Cortex of kidney (tissue), 1 donor: Measurements from ENCODE around the gene PIGW.

Source experiments
- DNase-seq: peaks from one replicate; lab custom pipeline; 2025; lab: John Stamatoyannopoulos, UW

The PIGW gene

GRCh38 chr17:36545465-36546417 is 11.0 kb downstream of the PIGW start:
- peak; percentile 73 for DNase-seq

GRCh38 chr17:36546418-36547093 is 11.8 kb downstream of the PIGW start:
- DNase-seq: no peak

GRCh38 chr17:36547776-36548175 is 13.0 kb downstream of the PIGW start:
- no peak for DNase-seq

GRCh38 chr17:36550491-36551417 is 16.0 kb downstream of the PIGW start:
- DNase-seq: no peak

- DNase-seq: no peak
Observed at GRCh38 chr17:36553459-36553858, 18.7 kb downstream of the PIGW start.

GRCh38 chr17:36566081-36566480 is 31.3 kb downstream of the PIGW start:
- no peak for DNase-seq

- no peak for DNase-seq
Observed at GRCh38 chr17:36575028-36575427, 40.2 kb downstream of the PIGW start.

- no peak for DNase-seq
Observed at GRCh38 chr17:36576793-36577192, 42.0 kb downstream of the PIGW start.

GRCh38 chr17:36578671-36579070 is 43.9 kb downstream of the PIGW start:
- no peak for DNase-seq

- DNase-seq: no peak
Observed at GRCh38 chr17:36583787-36584186, 49.0 kb downstream of the PIGW start.

GRCh38 chr17:36586138-36586537 is 51.4 kb downstream of the PIGW start:
- no peak for DNase-seq
